ENCODE results near the gene ACACA. TPM values are rescaled to one million over a fixed set of nuclear protein-coding genes. Genes with fewer than 3 reads are reported as not detected.

Gene ACACA
- total and polyA plus RNA-seq, 9 donors, result 10.9 to 104 (median 37.9) TPM

- no peaks in the 10 kb centered on the region for H3K27me3 ChIP-seq
- 53 to 55% (median 54%) methylated on average over 7 of the region's 7 CpGs for WGBS, 3 donors
- no peaks in the 10 kb centered on the region for H3K9me3 ChIP-seq
- H3K36me3 ChIP-seq, result no peaks in the 10 kb centered on the region
- H3K4me3 ChIP-seq, result no peak overlapping the region
- intact Hi-C loops (cut with DNase I), result no loop called here
- H3K4me1 ChIP-seq (ENCODE audit: insufficient read depth), result no peaks in the 10 kb centered on the region
- no peak overlapping the region for H3K27ac ChIP-seq
- TF ChIP-seq EP300 (IDR thresholded peaks at IDR 0.05), result no peak
- TF ChIP-seq POLR2A (IDR thresholded peaks at IDR 0.05), result no peak
- no peak for TF ChIP-seq CTCF (IDR thresholded peaks at IDR 0.05)
- peak; percentile 28 to 79 (median 56) for DNase-seq
Measured at GRCh38 chr17:37107406-37108083, 299.1 kb downstream of the ACACA start.

- TF ChIP-seq EP300 (IDR thresholded peaks at IDR 0.05) (no peak), CTCF (IDR thresholded peaks at IDR 0.05) (no peak), POLR2A (IDR thresholded peaks at IDR 0.05) (no peak)
- H3K4me3 ChIP-seq, result no peak overlapping the region
- H3K4me1 ChIP-seq (ENCODE audit: insufficient read depth), result no peaks in the 10 kb centered on the region
- DNase-seq, result no peak
- WGBS, 3 donors, result 89 to 98% (median 95%) methylated on average over 1 of the region's 1 CpG
- no peaks in the 10 kb centered on the region for H3K36me3 ChIP-seq
- H3K9me3 ChIP-seq, result no peaks in the 10 kb centered on the region
- intact Hi-C loops (cut with DNase I), result no loop called here
- H3K27ac ChIP-seq, result no peak overlapping the region
- no peaks in the 10 kb centered on the region for H3K27me3 ChIP-seq
Measured at GRCh38 chr17:37106049-37106448, 300.6 kb downstream of the ACACA start.

- no peak for DNase-seq
- Histone ChIP-seq H3K36me3 (no peaks in the 10 kb centered on the region), H3K27ac (no peak overlapping the region), H3K4me3 (no peak overlapping the region), H3K9me3 (no peaks in the 10 kb centered on the region), H3K4me1 (ENCODE audit: insufficient read depth) (no peaks in the 10 kb centered on the region), H3K27me3 (no peaks in the 10 kb centered on the region)
- WGBS, 3 donors, result 91 to 93% (median 91%) methylated on average over 4 of the region's 4 CpGs
- intact Hi-C loops (cut with DNase I), result no loop called here
- no peak for TF ChIP-seq EP300 (IDR thresholded peaks at IDR 0.05)
- TF ChIP-seq CTCF (IDR thresholded peaks at IDR 0.05), result no peak
- no peak for TF ChIP-seq POLR2A (IDR thresholded peaks at IDR 0.05)
Measured at GRCh38 chr17:37103231-37103630, 303.4 kb downstream of the ACACA start.

- Histone ChIP-seq H3K4me3 (no peak overlapping the region), H3K9me3 (no peaks in the 10 kb centered on the region), H3K27me3 (no peaks in the 10 kb centered on the region), H3K36me3 (no peaks in the 10 kb centered on the region), H3K27ac (no peak overlapping the region), H3K4me1 (ENCODE audit: insufficient read depth) (no peaks in the 10 kb centered on the region)
- no peak for DNase-seq
- no peak for TF ChIP-seq POLR2A (IDR thresholded peaks at IDR 0.05)
- intact Hi-C loops (cut with DNase I), result no loop called here
- 98 to 100% (median 98%) methylated on average over 2 of the region's 2 CpGs for WGBS, 3 donors
Measured at GRCh38 chr17:37101306-37101705, 305.3 kb downstream of the ACACA start.

GRCh38 chr17:37100231-37100630 is 306.4 kb downstream of the ACACA start:
- no peak for DNase-seq
- WGBS, 3 donors, result 84 to 88% (median 86%) methylated on average over 4 of the region's 4 CpGs
- Histone ChIP-seq H3K4me1 (ENCODE audit: insufficient read depth) (no peaks in the 10 kb centered on the region), H3K27ac (no peak overlapping the region), H3K4me3 (no peak overlapping the region), H3K27me3 (no peaks in the 10 kb centered on the region), H3K9me3 (no peaks in the 10 kb centered on the region), H3K36me3 (no peaks in the 10 kb centered on the region)
- intact Hi-C loops (cut with DNase I), result no loop called here
- TF ChIP-seq CTCF (IDR thresholded peaks at IDR 0.05) (no peak), POLR2A (IDR thresholded peaks at IDR 0.05) (no peak), EP300 (IDR thresholded peaks at IDR 0.05) (no peak)

Data from ovary (tissue), 9 donors.